Neural cell (in vitro differentiated cells): ENCODE results near the gene DPF3. TPM values are rescaled to one million over a fixed set of nuclear protein-coding genes. Genes with fewer than 3 reads are reported as not detected.

ENCODE experiments used
- H2AFZ ChIP-seq: fragments of 200-600, 300-800 bp; sonication (generic), shearing (Covaris generic); 2 replicates; pipeline ENCODE4 v1.6.0; 2014; ENCODE audit warnings: low read depth, mild to moderate bottlenecking, antibody characterized with exemption, low read length, moderate library complexity
- H3F3A ChIP-seq: fragments of 200-600 bp; shearing (Covaris generic); 2 replicates; pipeline ENCODE4 v1.6.1; 2016; ENCODE audit warnings: mild to moderate bottlenecking, moderate library complexity, mixed read lengths, antibody characterized with exemption, low read length; ENCODE audit not compliant: insufficient read depth, poor library complexity, severe bottlenecking
- H3K27ac ChIP-seq: fragments of 200-600, 300-800 bp; sonication (generic), shearing (Covaris generic); 2 replicates; pipeline ENCODE4 v1.5.1; 2014; ENCODE audit warnings: mild to moderate bottlenecking, low read length, moderate library complexity
- H3K27me3 ChIP-seq: fragments of 300-800, 200-600 bp; sonication (generic), shearing (Covaris generic); 2 replicates; pipeline ENCODE4 v1.6.0; 2014; ENCODE audit warnings: mild to moderate bottlenecking, low read depth, low read length, moderate library complexity; ENCODE audit not compliant: insufficient read depth
- H3K36me3 ChIP-seq: fragments of 300-800, 200-600 bp; sonication (generic), shearing (Covaris generic); 2 replicates; pipeline ENCODE4 v1.5.1; 2014; ENCODE audit warnings: mild to moderate bottlenecking, antibody characterized with exemption, low read length, moderate library complexity; ENCODE audit not compliant: insufficient read depth
- H3K4me2 ChIP-seq: fragments of 300-800, 200-600 bp; sonication (generic), shearing (Covaris generic); 2 replicates; pipeline ENCODE4 v1.6.0; 2014; ENCODE audit warnings: mild to moderate bottlenecking, low read length
- H3K4me3 ChIP-seq: fragments of 300-800, 200-600 bp; sonication (generic), shearing (Covaris generic); 2 replicates; pipeline ENCODE4 v1.5.1; 2014; ENCODE audit warnings: mild to moderate bottlenecking, low read length, moderate library complexity
- H3K79me2 ChIP-seq: fragments of 200-600 bp; shearing (Covaris generic); replicated peaks from 2 replicates; pipeline ENCODE4 v1.6.0; 2014; ENCODE audit warnings: mild to moderate bottlenecking, low read length, moderate library complexity; ENCODE audit not compliant: insufficient read depth
- H3K9ac ChIP-seq: fragments of 300-800, 200-600 bp; sonication (generic), shearing (Covaris generic); 2 replicates; pipeline ENCODE4 v1.6.1; 2016; ENCODE audit warnings: mild to moderate bottlenecking, low read length, mixed read lengths
- H3K9me2 ChIP-seq: fragments of 200-600 bp; shearing (Covaris generic); 2 replicates; pipeline ENCODE4 v1.6.1; 2016; ENCODE audit warnings: mild to moderate bottlenecking, low read length, mixed read lengths; ENCODE audit not compliant: insufficient read depth
- H3K9me3 ChIP-seq: fragments of 200-600, 300-800 bp; sonication (generic), shearing (Covaris generic); 2 replicates; pipeline ENCODE4 v1.6.1; 2016; ENCODE audit warnings: mild to moderate bottlenecking, mixed run types, low read length, moderate library complexity, mixed read lengths
- H4K20me1 ChIP-seq: fragments of 200-600 bp; shearing (Covaris generic); 2 replicates; pipeline ENCODE4 v1.6.1; 2016; ENCODE audit warnings: mild to moderate bottlenecking, mixed run types; ENCODE audit not compliant: insufficient read depth
- EP300 ChIP-seq: fragments of 450-650 bp; conservative IDR thresholded peaks from 2 replicates; pipeline ENCODE4 v1.6.1; 2014; ENCODE audit warnings: antibody characterized with exemption, mild to moderate bottlenecking, moderate library complexity; ENCODE audit not compliant: poor library complexity, severe bottlenecking
- EZH2 ChIP-seq: fragments of 200-600, 300-800 bp; shearing (Covaris generic), sonication (generic); IDR thresholded peaks from 2 replicates; pipeline ENCODE4 v1.6.1; 2014; ENCODE audit warnings: antibody characterized with exemption, low read length, borderline replicate concordance, mild to moderate bottlenecking; ENCODE audit not compliant: insufficient read depth, poor library complexity, severe bottlenecking
- MXI1 ChIP-seq: fragments of 450-650 bp; conservative IDR thresholded peaks from 2 replicates; pipeline ENCODE4 v1.6.1; 2014; ENCODE audit warnings: antibody characterized with exemption, mild to moderate bottlenecking; ENCODE audit not compliant: poor library complexity, severe bottlenecking
- POLR2AphosphoS5 ChIP-seq: IDR thresholded peaks from 2 replicates; pipeline ENCODE4 v1.6.1; 2012
- RAD21 ChIP-seq: fragments of 450-650 bp; conservative IDR thresholded peaks from 2 replicates; pipeline ENCODE4 v1.6.1; 2014; ENCODE audit warnings: antibody characterized with exemption, mild to moderate bottlenecking, moderate library complexity
- REST ChIP-seq: IDR thresholded peaks from 2 replicates; pipeline ENCODE4 v1.6.1; 2012; ENCODE audit warnings: borderline replicate concordance
- SMC3 ChIP-seq: fragments of 450-650 bp; conservative IDR thresholded peaks from 2 replicates; pipeline ENCODE4 v1.6.1; 2014; ENCODE audit warnings: antibody characterized with exemption, mild to moderate bottlenecking, moderate library complexity; ENCODE audit not compliant: poor library complexity
- TAF1 ChIP-seq: IDR thresholded peaks from 2 replicates; pipeline ENCODE4 v1.6.1; 2012; ENCODE audit warnings: low read depth
- polyA plus RNA-seq: library from polyadenylated mRNA; depleted of rRNA; stranded (reverse); fragments of >200 nt; gene quantifications from 2 replicates; pipeline ENCODE4 v1.2.3, GENCODE V29; 2014
- TF ChIP-seq, protein P1 (sequence below): fragments of 450-650 bp; IDR thresholded peaks from 2 replicates; pipeline ENCODE4 v1.5.1; 2014; ENCODE audit warnings: antibody characterized with exemption, mild to moderate bottlenecking, moderate library complexity; ENCODE audit not compliant: poor library complexity, severe bottlenecking

The DPF3 gene
- polyA plus RNA-seq, 1 donor from 2014 or later = 2.9 TPM

GRCh38 chr14:72892103-72892878, 1.6 kb downstream of the DPF3 start:
- Histone ChIP-seq H3F3A (no peaks in the 10 kb centered on the region), H2AFZ (no peak overlapping the region), H3K36me3 (no peaks in the 10 kb centered on the region), H3K9ac (peak overlapping the region; percentile 51), H3K9me2 (no peaks in the 10 kb centered on the region), H3K79me2 (peaks cover 11% of the 10 kb centered on the region), H3K4me2 (peak overlapping the region; percentile 99), H3K4me3 (peak overlapping the region; percentile 91), H3K9me3 (no peaks in the 10 kb centered on the region), H4K20me1 (no peaks in the 10 kb centered on the region), H3K27me3 (peaks cover 66% of the 10 kb centered on the region), H3K27ac (no peak overlapping the region)
- TF ChIP-seq EP300 (no peak), MXI1 (peak; percentile 60)

GRCh38 chr14:72891666-72892102, 2.2 kb downstream of the DPF3 start:
- Histone ChIP-seq H3K4me2 (peak overlapping the region; percentile 99), H3K4me3 (peak overlapping the region; percentile 91), H2AFZ (no peak overlapping the region), H3K9me3 (no peaks in the 10 kb centered on the region), H3K79me2 (peaks cover 11% of the 10 kb centered on the region), H4K20me1 (no peaks in the 10 kb centered on the region), H3K36me3 (no peaks in the 10 kb centered on the region), H3K9me2 (no peaks in the 10 kb centered on the region), H3K27me3 (peaks cover 63% of the 10 kb centered on the region), H3K9ac (peak overlapping the region; percentile 51), H3F3A (no peaks in the 10 kb centered on the region), H3K27ac (no peak overlapping the region)
- TF ChIP-seq TAF1 = no peak
- no peak for TF ChIP-seq SMC3
- no peak for TF ChIP-seq RAD21
- TF ChIP-seq EP300 = no peak
- no peak for TF ChIP-seq MXI1
- no peak for TF ChIP-seq REST
- TF ChIP-seq, protein P1, sequence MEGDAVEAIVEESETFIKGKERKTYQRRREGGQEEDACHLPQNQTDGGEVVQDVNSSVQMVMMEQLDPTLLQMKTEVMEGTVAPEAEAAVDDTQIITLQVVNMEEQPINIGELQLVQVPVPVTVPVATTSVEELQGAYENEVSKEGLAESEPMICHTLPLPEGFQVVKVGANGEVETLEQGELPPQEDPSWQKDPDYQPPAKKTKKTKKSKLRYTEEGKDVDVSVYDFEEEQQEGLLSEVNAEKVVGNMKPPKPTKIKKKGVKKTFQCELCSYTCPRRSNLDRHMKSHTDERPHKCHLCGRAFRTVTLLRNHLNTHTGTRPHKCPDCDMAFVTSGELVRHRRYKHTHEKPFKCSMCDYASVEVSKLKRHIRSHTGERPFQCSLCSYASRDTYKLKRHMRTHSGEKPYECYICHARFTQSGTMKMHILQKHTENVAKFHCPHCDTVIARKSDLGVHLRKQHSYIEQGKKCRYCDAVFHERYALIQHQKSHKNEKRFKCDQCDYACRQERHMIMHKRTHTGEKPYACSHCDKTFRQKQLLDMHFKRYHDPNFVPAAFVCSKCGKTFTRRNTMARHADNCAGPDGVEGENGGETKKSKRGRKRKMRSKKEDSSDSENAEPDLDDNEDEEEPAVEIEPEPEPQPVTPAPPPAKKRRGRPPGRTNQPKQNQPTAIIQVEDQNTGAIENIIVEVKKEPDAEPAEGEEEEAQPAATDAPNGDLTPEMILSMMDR = no peak
- TF ChIP-seq POLR2AphosphoS5 = no peak
- TF ChIP-seq EZH2 = no peak
